Smooth muscle cell (in vitro differentiated cells): Measurements from ENCODE around the gene NPAS3. TPM values are rescaled to one million over a fixed set of nuclear protein-coding genes. Genes with fewer than 3 reads are reported as not detected.

Experiments used
- DNase-seq: peaks from one replicate; lab custom pipeline; 2025; ENCODE audit not compliant: unreplicated experiment; lab: John Stamatoyannopoulos, UW
- H2AFZ ChIP-seq: fragments of 200-600 bp; sonication (generic); 2 replicates; pipeline ENCODE4 v1.6.0; 2016; ENCODE audit warnings: antibody characterized with exemption, low read depth, mild to moderate bottlenecking
- H3F3A ChIP-seq: fragments of 200-600 bp; sonication (generic); 2 replicates; pipeline ENCODE4 v1.6.0; 2017; ENCODE audit warnings: antibody characterized with exemption, low read depth
- H3K27ac ChIP-seq: fragments of 200-600 bp; sonication (generic); 2 replicates; pipeline ENCODE4 v1.5.1; 2016; ENCODE audit warnings: low read depth, mild to moderate bottlenecking
- H3K27me3 ChIP-seq: fragments of 200-600 bp; sonication (generic); 2 replicates; pipeline ENCODE4 v1.6.1; 2016; ENCODE audit warnings: low read depth, mild to moderate bottlenecking
- H3K36me3 ChIP-seq: fragments of 200-600 bp; sonication (generic); 2 replicates; pipeline ENCODE4 v1.5.1; 2016; ENCODE audit warnings: low read depth
- H3K4me1 ChIP-seq: fragments of 200-600 bp; sonication (generic); 2 replicates; pipeline ENCODE4 v1.5.1; 2016; ENCODE audit warnings: low read depth
- H3K4me2 ChIP-seq: fragments of 200-600 bp; sonication (generic); 2 replicates; pipeline ENCODE4 v1.6.0; 2016; ENCODE audit warnings: mild to moderate bottlenecking
- H3K4me3 ChIP-seq: fragments of 200-600 bp; sonication (generic); 2 replicates; pipeline ENCODE4 v1.5.1; 2016; ENCODE audit warnings: mild to moderate bottlenecking
- H3K79me2 ChIP-seq: fragments of 200-600 bp; sonication (generic); 2 replicates; pipeline ENCODE4 v1.6.0; 2016; ENCODE audit warnings: low read depth, mild to moderate bottlenecking
- H3K9ac ChIP-seq: fragments of 200-600 bp; sonication (generic); 2 replicates; pipeline ENCODE4 v1.6.0; 2016; ENCODE audit warnings: low read depth
- H3K9me3 ChIP-seq: fragments of 200-600 bp; sonication (generic); replicated peaks from 2 replicates; pipeline ENCODE4 v1.5.1; 2016; ENCODE audit warnings: low read depth
- H4K20me1 ChIP-seq: fragments of 200-600 bp; sonication (generic); 2 replicates; pipeline ENCODE4 v1.6.0; 2016; ENCODE audit warnings: low read depth
- CTCF ChIP-seq: fragments of 200-600 bp; sonication (generic); IDR thresholded peaks from 2 replicates; pipeline ENCODE4 v1.5.1; 2017; ENCODE audit warnings: borderline replicate concordance, mild to moderate bottlenecking, antibody characterized with exemption; ENCODE audit not compliant: insufficient read depth, poor library complexity, severe bottlenecking
- WGBS: methylation state at CpG from one replicate; pipeline ENCODE4 v1.1.7; 2016; ENCODE audit warnings: low lambda C conversion rate; 5-methylcytosine and 5-hydroxymethylcytosine counted together
- polyA plus RNA-seq: library from polyadenylated mRNA; unstranded; fragments of >200 nt; fragmentation: Nextera tagmentation; extraction: Ambion mirVana; gene quantifications from 2 replicates; pipeline ENCODE4 v1.2.1, GENCODE V29; 2016
- total RNA-seq: library from RNA; depleted of rRNA; stranded (reverse); fragments of >200 nt; gene quantifications from 2 replicates; pipeline ENCODE4 v1.2.3, GENCODE V29; 2014

Gene NPAS3
- total and polyA plus RNA-seq, 2 experiments from 2014 or later, result 0.79 to 2.0 TPM

GRCh38 chr14:33454707-33455106 is 516.0 kb downstream of the NPAS3 start:
- Histone ChIP-seq H4K20me1 (no peaks in the 10 kb centered on the region), H3F3A (no peaks in the 10 kb centered on the region), H3K79me2 (no peaks in the 10 kb centered on the region), H3K4me3 (no peak overlapping the region), H3K36me3 (no peaks in the 10 kb centered on the region), H3K27me3 (no peaks in the 10 kb centered on the region), H3K9me3 (no peaks in the 10 kb centered on the region), H3K4me2 (no peak overlapping the region), H3K4me1 (no peaks in the 10 kb centered on the region), H2AFZ (no peak overlapping the region), H3K27ac (no peak overlapping the region), H3K9ac (no peak overlapping the region)
- no peak for TF ChIP-seq CTCF
- no peak for DNase-seq
- WGBS, result 81% methylated on average over 7 of the region's 7 CpGs

- TF ChIP-seq CTCF, result no peak
- Histone ChIP-seq H3K27me3 (no peaks in the 10 kb centered on the region), H3K4me1 (no peaks in the 10 kb centered on the region), H3K4me2 (no peak overlapping the region), H3K79me2 (no peaks in the 10 kb centered on the region), H2AFZ (no peak overlapping the region), H3F3A (no peaks in the 10 kb centered on the region), H3K9ac (no peak overlapping the region), H3K27ac (no peak overlapping the region), H3K36me3 (no peaks in the 10 kb centered on the region), H4K20me1 (no peaks in the 10 kb centered on the region), H3K9me3 (no peaks in the 10 kb centered on the region), H3K4me3 (no peak overlapping the region)
- 67% methylated on average over 5 of the region's 5 CpGs for WGBS
- no peak for DNase-seq
Observed at GRCh38 chr14:33455654-33456345, 517.1 kb downstream of the NPAS3 start.

GRCh38 chr14:33457021-33457420 is 518.3 kb downstream of the NPAS3 start:
- H4K20me1 ChIP-seq, result no peaks in the 10 kb centered on the region
- no peaks in the 10 kb centered on the region for H3K4me1 ChIP-seq
- no peak overlapping the region for H2AFZ ChIP-seq
- no peak for DNase-seq
- no peaks in the 10 kb centered on the region for H3K79me2 ChIP-seq
- H3K9me3 ChIP-seq, result no peaks in the 10 kb centered on the region
- TF ChIP-seq CTCF, result no peak
- no peak overlapping the region for H3K4me2 ChIP-seq
- WGBS, result 96% methylated on average over 4 of the region's 4 CpGs
- H3F3A ChIP-seq, result no peaks in the 10 kb centered on the region
- no peak overlapping the region for H3K27ac ChIP-seq
- H3K27me3 ChIP-seq, result no peaks in the 10 kb centered on the region
- H3K9ac ChIP-seq, result no peak overlapping the region
- H3K4me3 ChIP-seq, result no peak overlapping the region
- H3K36me3 ChIP-seq, result no peaks in the 10 kb centered on the region

- DNase-seq, result no peak
- H3K9me3 ChIP-seq, result no peaks in the 10 kb centered on the region
Observed at GRCh38 chr14:33457617-33458016, 518.9 kb downstream of the NPAS3 start.

More at GRCh38 chr14:33457617-33458016, 518.9 kb downstream of the NPAS3 start:
- Histone ChIP-seq H3K36me3 (no peaks in the 10 kb centered on the region), H4K20me1 (no peaks in the 10 kb centered on the region), H3K4me2 (no peak overlapping the region), H3F3A (no peaks in the 10 kb centered on the region), H3K4me3 (no peak overlapping the region), H3K27ac (no peak overlapping the region), H2AFZ (no peak overlapping the region), H3K4me1 (no peaks in the 10 kb centered on the region), H3K27me3 (no peaks in the 10 kb centered on the region), H3K9ac (no peak overlapping the region), H3K79me2 (no peaks in the 10 kb centered on the region)
- WGBS, result 93% methylated on average over 7 of the region's 7 CpGs
- TF ChIP-seq CTCF, result no peak
